Spinal cord (tissue), 10 donors: ENCODE results near the gene CRIM1. TPM values are rescaled to one million over a fixed set of nuclear protein-coding genes. Genes with fewer than 3 reads are reported as not detected.
A peak's percentile ranks its signal among the peaks of the same experiment; 100 is the strongest.

ENCODE experiments used
- DNase-seq, 6 donors: peaks; one replicate each; pipeline versions ENCODE4 v3.0.0 to v3.0.0-alpha.2; 2013 to 2015; ENCODE audit warnings: low spot score in 6 of 6, low read depth in 4 of 6
- H3K27ac ChIP-seq: one replicate; pipeline ENCODE4 v1.5.1; 2013; ENCODE audit warnings: low read depth, low read length, control low read depth
- H3K27me3 ChIP-seq: one replicate; pipeline ENCODE4 v1.6.1; 2013; ENCODE audit warnings: low read length; ENCODE audit not compliant: control insufficient read depth, insufficient read depth
- H3K36me3 ChIP-seq: one replicate; pipeline ENCODE4 v1.6.1; 2013; ENCODE audit warnings: low read length; ENCODE audit not compliant: control insufficient read depth, insufficient read depth
- H3K4me1 ChIP-seq: one replicate; pipeline ENCODE4 v1.6.1; 2013; ENCODE audit warnings: low read length; ENCODE audit not compliant: control insufficient read depth, insufficient read depth
- H3K4me3 ChIP-seq: one replicate; pipeline ENCODE4 v1.5.1; 2013; ENCODE audit warnings: low read depth, low read length, control low read depth
- H3K9me3 ChIP-seq: one replicate; pipeline ENCODE4 v1.6.1; 2013; ENCODE audit warnings: low read length; ENCODE audit not compliant: control insufficient read depth, insufficient read depth
- WGBS: methylation state at CpG from one replicate; pipeline ENCODE4 v1.1.5; 2013; ENCODE audit warnings: missing lambda C conversion rate; ENCODE audit not compliant: insufficient coverage; 5-methylcytosine and 5-hydroxymethylcytosine counted together
- polyA plus RNA-seq, 2 donors: library from polyadenylated mRNA; unstranded; fragments of 120-200 nt; gene quantifications; one replicate each; pipeline ENCODE4 v1.2.1, GENCODE V29; 2013; ENCODE audit not compliant: insufficient read length in 2 of 2
- total RNA-seq, 2 donors: library from RNA; depleted of rRNA in 1 of 2; stranded (reverse); fragments of 120-200 nt in 1 of 2; fragments of >200 nt in 1 of 2; gene quantifications; one replicate each; pipeline versions ENCODE4 v1.2.3 to v1.2.4, GENCODE V29; 2013 to 2014
- donor health status: healthy.

The CRIM1 gene
- total and polyA plus RNA-seq, 4 donors = 35.9 to 63.5 (median 49.3) TPM

DNA sequence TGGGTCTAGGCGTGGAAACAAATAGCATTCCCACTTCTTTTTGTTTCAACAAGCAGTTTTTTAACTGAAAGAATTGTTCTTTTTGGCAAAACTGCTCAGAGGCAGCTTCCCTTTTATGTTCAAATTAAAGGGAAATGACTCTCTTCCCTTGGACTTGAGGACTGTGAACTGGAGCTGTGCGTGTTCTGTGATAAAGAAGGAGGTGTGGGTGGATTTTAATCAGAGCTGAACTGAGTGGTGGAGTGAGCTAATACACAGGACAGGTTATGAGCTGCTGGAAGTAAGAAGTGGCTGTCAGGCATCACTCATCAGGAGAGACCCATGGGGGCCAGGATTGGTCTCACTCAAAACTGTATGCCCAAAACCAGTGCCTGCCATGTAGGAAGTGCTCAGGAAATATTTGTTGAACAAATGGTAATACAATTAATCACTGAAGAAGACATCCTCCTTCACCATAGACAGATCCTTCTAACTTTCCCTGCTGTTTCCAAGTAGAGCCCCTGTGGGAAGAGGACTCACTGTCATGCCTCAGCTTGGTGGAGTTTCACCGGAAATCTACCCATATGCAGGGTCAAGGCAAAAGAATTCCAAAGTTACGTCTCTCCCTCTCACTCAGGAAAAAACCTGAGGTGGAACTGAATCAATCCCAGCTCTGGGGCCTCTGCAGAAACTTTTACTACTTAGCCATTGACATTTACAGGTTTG is 186.5 kb downstream of the CRIM1 start:
- peak overlapping the region; percentile 59 for H3K27ac ChIP-seq
- no peaks in the 10 kb centered on the region for H3K4me1 ChIP-seq
- H3K27me3 ChIP-seq = no peaks in the 10 kb centered on the region
- H3K9me3 ChIP-seq = no peaks in the 10 kb centered on the region
- H3K4me3 ChIP-seq = no peak overlapping the region
- peaks cover 7% of the 10 kb centered on the region for H3K36me3 ChIP-seq
- DNase-seq = peak in 1 of 6 donors; percentile 18
- WGBS = 88% methylated on average over 2 of the region's 4 CpGs

DNA sequence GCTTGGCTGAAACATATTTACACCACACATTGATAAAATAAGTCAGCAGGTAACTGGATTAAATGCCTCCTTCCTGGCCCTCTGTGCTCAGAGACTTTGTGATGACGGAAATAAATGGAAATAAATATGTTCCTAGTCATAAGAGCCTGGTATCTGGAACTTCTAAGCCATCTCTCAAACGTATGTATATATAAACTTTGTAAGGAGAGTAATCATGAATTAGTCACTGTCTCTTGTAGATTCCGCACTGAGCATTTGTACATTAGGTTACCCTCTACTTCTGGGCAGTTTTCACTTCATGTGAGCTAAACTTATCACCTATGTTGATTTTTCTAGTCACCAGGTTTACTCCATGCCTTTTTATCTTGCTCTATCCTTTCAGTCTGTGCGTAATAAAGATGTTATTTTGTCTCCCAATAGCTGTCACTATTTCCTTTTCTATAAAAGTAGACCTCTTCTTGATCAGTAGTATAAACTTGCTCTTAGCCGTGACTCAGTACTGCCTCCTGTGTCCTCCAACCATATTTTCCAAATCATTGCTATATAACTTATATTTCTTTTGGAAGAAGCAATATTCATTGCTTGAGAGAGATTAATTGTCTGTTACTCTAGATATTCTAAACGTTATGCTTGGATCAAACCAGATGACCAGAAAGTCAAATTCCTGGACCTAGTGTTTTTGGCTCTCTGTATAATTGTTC is 189.2 kb downstream of the CRIM1 start:
- Histone ChIP-seq H3K4me3 (no peak overlapping the region), H3K27me3 (no peaks in the 10 kb centered on the region), H3K36me3 (no peaks in the 10 kb centered on the region), H3K27ac (no peak overlapping the region), H3K4me1 (no peaks in the 10 kb centered on the region), H3K9me3 (no peaks in the 10 kb centered on the region)
- WGBS = 100% methylated on average over 3 of the region's 6 CpGs
- no peak for DNase-seq

DNA sequence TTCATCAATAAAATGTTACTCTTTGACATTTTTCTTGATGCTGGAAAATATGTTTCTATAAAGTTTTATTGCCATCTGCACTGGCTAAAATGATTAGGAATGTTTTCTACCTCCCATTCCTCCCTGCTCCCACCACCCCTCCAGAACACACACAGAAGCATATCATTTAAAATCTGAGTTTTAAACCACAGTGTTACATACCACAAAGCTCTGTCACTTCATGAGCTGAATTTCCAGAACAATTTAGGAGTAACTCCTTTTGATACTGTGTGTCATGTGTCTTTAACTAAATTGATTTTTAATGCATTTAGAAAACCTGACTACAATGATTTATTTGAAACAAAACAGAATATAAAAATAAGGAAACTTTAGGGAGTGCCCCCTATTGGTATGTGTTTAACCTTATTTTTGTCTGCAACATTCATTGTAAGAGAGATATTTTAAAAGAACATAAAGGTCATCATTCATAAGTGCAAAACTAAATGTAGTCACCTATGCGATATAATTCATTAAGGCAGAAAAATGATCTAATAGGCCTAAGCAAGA is 190.4 kb downstream of the CRIM1 start:
- H3K4me1 ChIP-seq = no peaks in the 10 kb centered on the region
- no peak overlapping the region for H3K4me3 ChIP-seq
- no CpG with 5 or more reads among the region's 1 CpG for WGBS
- no peaks in the 10 kb centered on the region for H3K36me3 ChIP-seq
- no peak overlapping the region for H3K27ac ChIP-seq
- H3K9me3 ChIP-seq = no peaks in the 10 kb centered on the region
- H3K27me3 ChIP-seq = no peaks in the 10 kb centered on the region
- DNase-seq = no peak

GRCh38 chr2:36547906-36548305 is 192.3 kb downstream of the CRIM1 start:
- Histone ChIP-seq H3K4me3 (no peak overlapping the region), H3K4me1 (no peaks in the 10 kb centered on the region), H3K36me3 (no peaks in the 10 kb centered on the region), H3K9me3 (no peaks in the 10 kb centered on the region), H3K27ac (no peak overlapping the region), H3K27me3 (no peaks in the 10 kb centered on the region)
- no peak for DNase-seq
- WGBS = 95% methylated on average over 3 of the region's 3 CpGs

DNA sequence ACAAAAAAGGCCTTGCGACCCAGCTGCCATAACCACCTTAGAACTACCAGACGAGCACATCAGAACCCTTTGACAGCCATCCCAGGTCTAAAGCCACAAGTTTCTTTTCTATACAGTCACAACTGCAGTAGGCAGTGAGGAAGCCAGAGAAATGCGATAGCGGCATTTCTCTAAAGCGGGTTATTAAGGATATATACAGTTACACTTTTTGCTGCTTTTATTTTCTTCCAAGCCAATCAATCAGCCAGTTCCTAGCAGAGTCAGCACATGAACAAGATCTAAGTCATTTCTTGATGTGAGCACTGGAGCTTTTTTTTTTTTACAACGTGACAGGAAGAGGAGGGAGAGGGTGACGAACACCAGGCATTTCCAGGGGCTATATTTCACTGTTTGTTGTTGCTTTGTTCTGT is 193.6 kb downstream of the CRIM1 start:
- DNase-seq = peak in 1 of 6 donors; percentile 35
- Histone ChIP-seq H3K9me3 (no peaks in the 10 kb centered on the region), H3K36me3 (no peaks in the 10 kb centered on the region), H3K4me3 (no peak overlapping the region), H3K27ac (no peak overlapping the region), H3K4me1 (no peaks in the 10 kb centered on the region), H3K27me3 (no peaks in the 10 kb centered on the region)
- WGBS = 67% methylated on average over 1 of the region's 7 CpGs

GRCh38 chr2:36550006-36550405 is 194.4 kb downstream of the CRIM1 start:
- Histone ChIP-seq H3K9me3 (no peaks in the 10 kb centered on the region), H3K27me3 (no peaks in the 10 kb centered on the region), H3K27ac (no peak overlapping the region), H3K4me1 (no peaks in the 10 kb centered on the region), H3K4me3 (no peak overlapping the region), H3K36me3 (no peaks in the 10 kb centered on the region)
- WGBS = no CpG with 5 or more reads among the region's 5 CpGs
- DNase-seq = no peak

- H3K4me1 ChIP-seq = no peaks in the 10 kb centered on the region
- H3K27me3 ChIP-seq = no peaks in the 10 kb centered on the region
- no peak overlapping the region for H3K4me3 ChIP-seq
- no peaks in the 10 kb centered on the region for H3K36me3 ChIP-seq
- 83% methylated on average over 2 of the region's 4 CpGs for WGBS
- DNase-seq = no peak
- no peak overlapping the region for H3K27ac ChIP-seq
- no peaks in the 10 kb centered on the region for H3K9me3 ChIP-seq
Observed at GRCh38 chr2:36553683-36554082, 198.1 kb downstream of the CRIM1 start.

- no peaks in the 10 kb centered on the region for H3K36me3 ChIP-seq
- H3K27me3 ChIP-seq = no peaks in the 10 kb centered on the region
- no peak overlapping the region for H3K4me3 ChIP-seq
- no peaks in the 10 kb centered on the region for H3K4me1 ChIP-seq
- DNase-seq = no peak
- no peaks in the 10 kb centered on the region for H3K9me3 ChIP-seq
- no peak overlapping the region for H3K27ac ChIP-seq
- WGBS = no CpG with 5 or more reads among the region's 1 CpG
Observed at GRCh38 chr2:36554531-36554930, 199.0 kb downstream of the CRIM1 start.

DNA sequence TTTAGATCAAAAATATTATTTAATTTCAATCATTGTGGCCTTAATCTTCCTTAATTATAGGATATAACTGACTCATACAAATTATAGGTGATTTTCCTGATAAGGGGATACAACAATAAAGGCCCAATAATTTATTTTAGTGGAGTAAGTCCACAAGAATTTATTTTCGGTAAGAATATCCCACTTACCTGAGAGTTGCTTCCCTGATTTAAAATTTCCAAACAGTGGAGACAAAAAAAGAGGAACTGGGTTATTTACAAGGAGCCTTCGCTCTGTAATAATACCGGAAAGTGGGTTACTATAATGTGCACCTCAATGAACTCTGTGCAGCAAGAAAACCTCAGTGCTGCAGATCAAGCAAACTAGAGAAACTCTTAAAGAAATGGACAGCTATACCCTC is 200.2 kb downstream of the CRIM1 start:
- WGBS = no CpG with 5 or more reads among the region's 3 CpGs
- H3K27me3 ChIP-seq = no peaks in the 10 kb centered on the region
- H3K4me3 ChIP-seq = no peak overlapping the region
- no peak overlapping the region for H3K27ac ChIP-seq
- no peaks in the 10 kb centered on the region for H3K4me1 ChIP-seq
- H3K36me3 ChIP-seq = no peaks in the 10 kb centered on the region
- DNase-seq = no peak
- no peaks in the 10 kb centered on the region for H3K9me3 ChIP-seq

- Histone ChIP-seq H3K27me3 (no peaks in the 10 kb centered on the region), H3K4me1 (peaks cover 2% of the 10 kb centered on the region), H3K36me3 (no peaks in the 10 kb centered on the region), H3K27ac (no peak overlapping the region), H3K9me3 (no peaks in the 10 kb centered on the region), H3K4me3 (no peak overlapping the region)
- WGBS = no CpG with 5 or more reads among the region's 1 CpG
- DNase-seq = no peak
Observed at GRCh38 chr2:36556842-36557241, 201.3 kb downstream of the CRIM1 start.
